K562 (cell line): Measurements from ENCODE around the gene DENND1A. TPM values are rescaled to one million over a fixed set of nuclear protein-coding genes. Genes with fewer than 3 reads are reported as not detected.

Source experiments
- ATAC-seq: fragments of 200-7000 bp; cut with Tn5 transposase; 3 replicates; pipeline ENCODE4 v1.9.1; 2020; ENCODE audit warnings: moderate library complexity
- BruUV-seq: library from RNA; stranded (reverse); fragments of 400-500 nt; replicated peaks from 2 replicates; lab custom pipeline; 2021; lab: Mats Ljungman, UMichigan
- CTCF ChIA-PET: fragments of 300-600 bp; formaldehyde crosslinking; extraction: SDS; loops from one replicate; lab custom pipeline; 2021; ENCODE audit warnings: low intra/inter-chr PET ratio; lab: Yijun Ruan, JAX
- POLR2A ChIA-PET: fragments of 300-600, 350-650 bp; sonication (Branson Sonifier 250); formaldehyde crosslinking; extraction: SDS; loops from one replicate; lab custom pipeline; 2021; ENCODE audit warnings: antibody characterized with exemption, inconsistent platforms; lab: Yijun Ruan, JAX
- DNase-seq, 4 experiments: peaks; one replicate each; pipeline versions ENCODE4 v3.0.0 to v3.0.0-alpha.2; 2011 to 2018; ENCODE audit warnings: low spot score in 3 of 4, mixed read lengths in 3 of 4; ENCODE audit errors: extremely low read depth in 1 of 4
- FAIRE-seq: peaks from 2 replicates; lab custom pipeline; 2011; peaks lifted over from hg19 to GRCh38; lab: Jason Lieb, UNC
- H2AFZ ChIP-seq: 2 replicates; pipeline ENCODE4 v1.6.0; 2011; ENCODE audit warnings: low read depth, low read length, control low read depth, inconsistent platforms
- H3K27ac ChIP-seq: fragments of 200-600 bp; 3 replicates; pipeline ENCODE4 v1.8.0; 2011; ENCODE audit warnings: low read depth, mild to moderate bottlenecking, control low read depth, inconsistent platforms, low read length, moderate library complexity, mixed read lengths; ENCODE audit errors: extremely low read depth
- H3K27me3 ChIP-seq, 2 experiments: fragments of 300-600 bp in 1 of 2; 2 replicates in 1 of 2; 3 replicates in 1 of 2; pipeline versions ENCODE4 v1.6.0 to v1.8.0; 2011; ENCODE audit warnings: inconsistent platforms in 2 of 2, low read length in 2 of 2, mild to moderate bottlenecking in 1 of 2, mixed read lengths in 1 of 2, moderate library complexity in 1 of 2; ENCODE audit not compliant: control insufficient read depth in 2 of 2, insufficient read depth in 2 of 2
- H3K36me3 ChIP-seq: fragments of 300-600 bp; 3 replicates; pipeline ENCODE4 v1.8.0; 2011; ENCODE audit warnings: mild to moderate bottlenecking, low read length, inconsistent platforms; ENCODE audit not compliant: control insufficient read depth, insufficient read depth
- H3K4me1 ChIP-seq, 2 experiments: fragments of 200-600 bp in 1 of 2; replicated peaks in 1 of 2; 2 replicates in 1 of 2; 3 replicates in 1 of 2; pipeline versions ENCODE4 v1.5.1 to v1.8.0; 2011; ENCODE audit warnings: inconsistent platforms in 2 of 2, low read length in 2 of 2, mild to moderate bottlenecking in 1 of 2, mixed read lengths in 1 of 2, moderate library complexity in 1 of 2; ENCODE audit not compliant: control insufficient read depth in 2 of 2, insufficient read depth in 2 of 2
- H3K4me2 ChIP-seq: 2 replicates; pipeline ENCODE4 v1.6.1; 2011; ENCODE audit warnings: low read length, control low read depth, inconsistent platforms, mixed read lengths; ENCODE audit not compliant: insufficient read depth
- H3K4me3 ChIP-seq: fragments of 200-600 bp; sonication (generic), shearing (Covaris generic); 2 replicates; pipeline ENCODE4 v1.5.1; 2016; ENCODE audit warnings: control low read depth, inconsistent platforms
- H3K79me2 ChIP-seq: fragments of 200-600 bp; 3 replicates; pipeline ENCODE4 v1.8.0; 2011; ENCODE audit warnings: low read length, inconsistent platforms; ENCODE audit not compliant: control insufficient read depth, insufficient read depth
- H3K9ac ChIP-seq, 2 experiments: 2 replicates each; pipeline versions ENCODE4 v1.6.0 to v1.6.1; 2011; ENCODE audit warnings: low read depth in 2 of 2, low read length in 2 of 2, control low read depth in 1 of 2, inconsistent platforms in 1 of 2, mild to moderate bottlenecking in 1 of 2, mixed read lengths in 1 of 2; ENCODE audit not compliant: insufficient read depth in 1 of 2
- H3K9me1 ChIP-seq: one replicate; pipeline ENCODE4 v1.6.0; 2011; ENCODE audit warnings: inconsistent platforms, mild to moderate bottlenecking, low read length, moderate library complexity; ENCODE audit not compliant: control insufficient read depth, insufficient read depth
- H3K9me3 ChIP-seq: replicated peaks from 2 replicates; pipeline ENCODE4 v1.5.1; 2011; ENCODE audit warnings: low read depth, low read length, inconsistent platforms; ENCODE audit not compliant: control insufficient read depth, insufficient read depth
- H4K20me1 ChIP-seq: replicated peaks from 2 replicates; pipeline ENCODE4 v1.6.1; 2011; ENCODE audit warnings: low read length, inconsistent platforms, mixed read lengths; ENCODE audit not compliant: control insufficient read depth, insufficient read depth
- BACH1 ChIP-seq: fragments of 200-800 bp; sonication (Bioruptor generic); IDR thresholded peaks from 2 replicates; pipeline ENCODE4 v1.6.1; 2016; ENCODE audit warnings: missing genetic modification characterization, missing compliant biosample characterization
- CHD2 ChIP-seq: IDR thresholded peaks from 2 replicates; pipeline ENCODE4 v1.6.1; 2011; ENCODE audit warnings: low read depth, low read length
- CREM ChIP-seq: IDR thresholded peaks from 2 replicates; pipeline ENCODE4 v1.6.1; 2014; ENCODE audit warnings: antibody characterized with exemption, low read depth
- FOXK1 ChIP-seq: sonication (generic); formaldehyde crosslinking; IDR thresholded peaks from 2 replicates; pipeline ENCODE4 v1.8.0; 2022; ENCODE audit warnings: missing genetic modification reagents, mild to moderate bottlenecking, borderline replicate concordance
- FOXM1 ChIP-seq, 2 experiments: fragments of 450-650 bp in 1 of 2; sonication (generic) in 1 of 2; formaldehyde crosslinking in 1 of 2; IDR thresholded peaks; 2 replicates each; pipeline versions ENCODE4 v1.6.1 to v1.9.0; 2017 to 2022; ENCODE audit warnings: low read depth in 2 of 2, mild to moderate bottlenecking in 2 of 2, missing genetic modification reagents in 1 of 2, moderate library complexity in 1 of 2
- ILF3 ChIP-seq: fragments of 450-650 bp; IDR thresholded peaks from 2 replicates; pipeline ENCODE4 v1.6.1; 2018; ENCODE audit warnings: antibody characterized with exemption, mild to moderate bottlenecking, moderate library complexity, borderline replicate concordance
- KDM1A ChIP-seq, 2 experiments: fragments of 450-650 bp; IDR thresholded peaks; 2 replicates each; pipeline ENCODE4 v1.6.1; 2016; ENCODE audit warnings: mild to moderate bottlenecking in 2 of 2
- KHSRP ChIP-seq: fragments of 450-650 bp; IDR thresholded peaks from 2 replicates; pipeline ENCODE4 v1.6.1; 2017
- MECOM ChIP-seq: fragments of 250-450 bp; sonication (Bioruptor Pico); IDR thresholded peaks from 2 replicates; pipeline ENCODE4 v1.8.0; 2022; ENCODE audit warnings: inconsistent platforms
- MIER1 ChIP-seq: fragments of 450-650 bp; IDR thresholded peaks from 2 replicates; pipeline ENCODE4 v1.6.1; 2016; ENCODE audit warnings: antibody characterized with exemption, mild to moderate bottlenecking, low read depth
- NFE2 ChIP-seq: IDR thresholded peaks from 2 replicates; pipeline ENCODE4 v1.6.1; 2014; ENCODE audit warnings: antibody characterized with exemption, low read depth
- POLR2AphosphoS5 ChIP-seq: IDR thresholded peaks from 2 replicates; pipeline ENCODE4 v1.6.1; 2011; ENCODE audit warnings: mild to moderate bottlenecking, low read depth, low read length, moderate library complexity; ENCODE audit not compliant: control insufficient read depth, insufficient read depth
- ZNF445 ChIP-seq: fragments of 250-450 bp; sonication (Bioruptor Pico); IDR thresholded peaks from 2 replicates; pipeline ENCODE4 v1.4.0; 2020; ENCODE audit warnings: low read depth, mild to moderate bottlenecking, moderate library complexity
- ZNF830 ChIP-seq: fragments of 250-450 bp; sonication (Bioruptor Pico); IDR thresholded peaks from 2 replicates; pipeline ENCODE4 v1.5.0; 2021; ENCODE audit warnings: mild to moderate bottlenecking
- whole genome bisulfite sequencing: fragments of 100-300 bp; shearing (Covaris generic); methylation state at CpG from one replicate; pipeline ENCODE4 v1.1.6; 2016; ENCODE audit warnings: low coverage, mixed read lengths; ENCODE audit not compliant: insufficient coverage; ENCODE audit errors: missing lambda C conversion rate; 5-methylcytosine and 5-hydroxymethylcytosine counted together
- in situ Hi-C: fragments of 300-500 bp; cut with MboI; formaldehyde crosslinking; loops from 4 replicates; pipeline ENCODE4 v1.15.0; 2018; ENCODE audit warnings: inconsistent platforms, mixed read lengths
- intact Hi-C: fragments of 100-400 bp; cut with micrococcal nuclease; formaldehyde crosslinking; loops from 2 replicates; pipeline ENCODE4 v1.14.2; 2022
- polyA plus RNA-seq, 8 experiments: library from polyadenylated mRNA; depleted of rRNA in 4 of 8; stranded (reverse) in 5 of 8; unstranded in 3 of 8; fragments of >200 nt; fragmentation: Nextera tagmentation in 2 of 8; fragmentation: Illumina TruSeq in 1 of 8; extraction: Ambion mirVana in 2 of 8; extraction: Trizol in 1 of 8; gene quantifications; 2 replicates each; pipeline versions ENCODE4 v1.2.1 to v1.2.3, GENCODE V29; 2011 to 2014; ENCODE audit warnings: inconsistent platforms in 1 of 8, missing spikeins in 1 of 8
- total RNA-seq, 7 experiments: library from RNA; depleted of rRNA in 6 of 7; stranded (reverse); fragments of >200 nt in 6 of 7; fragmentation: Illumina TruSeq in 2 of 7; extraction: Trizol in 2 of 7; gene quantifications; 2 replicates each; pipeline versions ENCODE4 v1.2.1 to v1.2.3, GENCODE V29; 2011 to 2021; ENCODE audit warnings: low replicate concordance in 1 of 7
- TF ChIP-seq, protein P1 (sequence below), 3 experiments: IDR thresholded peaks in 2 of 3; conservative IDR thresholded peaks in 1 of 3; 2 replicates each; pipeline ENCODE4 v1.5.1; 2011 to 2012; ENCODE audit warnings: low read length in 3 of 3, mild to moderate bottlenecking in 3 of 3, control low read depth in 2 of 3, improper control_type of control experiment in 1 of 3, inconsistent platforms in 1 of 3, low read depth in 1 of 3, mixed read lengths in 1 of 3, moderate library complexity in 1 of 3; ENCODE audit not compliant: insufficient read depth in 2 of 3
- TF ChIP-seq, protein P2 (sequence below): fragments of 450-650 bp; IDR thresholded peaks from 2 replicates; pipeline ENCODE4 v1.6.1; 2016

The DENND1A gene
- total and polyA plus RNA-seq, 9 of the 15 experiments (the other 6 are each of a cell fraction or from before 2014, with no cell fraction given), result 7.6 to 29.5 (median 15.7) TPM

DNA sequence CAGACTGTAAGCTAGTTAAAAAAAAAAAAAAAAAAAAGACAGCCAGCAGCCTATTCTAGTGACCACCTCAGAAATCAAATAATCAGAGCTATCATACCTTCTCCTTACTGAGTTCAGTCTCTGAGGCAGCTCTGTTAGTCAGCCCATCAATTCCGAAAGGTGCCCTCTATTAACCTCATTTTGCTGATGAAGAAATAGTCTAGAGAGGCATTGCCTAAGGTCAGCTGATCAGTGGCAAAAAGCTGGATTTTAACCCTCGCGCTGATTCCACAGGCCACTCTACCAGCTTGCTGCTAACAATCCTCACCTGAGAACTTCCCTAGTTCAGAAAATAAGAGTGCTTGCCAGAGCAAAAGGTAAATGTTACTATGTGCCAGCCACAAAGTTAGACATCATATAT is 172.0 kb downstream of the DENND1A start:
- Histone ChIP-seq H3K9me3 (no peaks in the 10 kb centered on the region), H3K9me1 (no peaks in the 10 kb centered on the region), H3K4me3 (no peak overlapping the region)
- no peak for ATAC-seq
- no peak for TF ChIP-seq MIER1
- TF ChIP-seq, protein P1, sequence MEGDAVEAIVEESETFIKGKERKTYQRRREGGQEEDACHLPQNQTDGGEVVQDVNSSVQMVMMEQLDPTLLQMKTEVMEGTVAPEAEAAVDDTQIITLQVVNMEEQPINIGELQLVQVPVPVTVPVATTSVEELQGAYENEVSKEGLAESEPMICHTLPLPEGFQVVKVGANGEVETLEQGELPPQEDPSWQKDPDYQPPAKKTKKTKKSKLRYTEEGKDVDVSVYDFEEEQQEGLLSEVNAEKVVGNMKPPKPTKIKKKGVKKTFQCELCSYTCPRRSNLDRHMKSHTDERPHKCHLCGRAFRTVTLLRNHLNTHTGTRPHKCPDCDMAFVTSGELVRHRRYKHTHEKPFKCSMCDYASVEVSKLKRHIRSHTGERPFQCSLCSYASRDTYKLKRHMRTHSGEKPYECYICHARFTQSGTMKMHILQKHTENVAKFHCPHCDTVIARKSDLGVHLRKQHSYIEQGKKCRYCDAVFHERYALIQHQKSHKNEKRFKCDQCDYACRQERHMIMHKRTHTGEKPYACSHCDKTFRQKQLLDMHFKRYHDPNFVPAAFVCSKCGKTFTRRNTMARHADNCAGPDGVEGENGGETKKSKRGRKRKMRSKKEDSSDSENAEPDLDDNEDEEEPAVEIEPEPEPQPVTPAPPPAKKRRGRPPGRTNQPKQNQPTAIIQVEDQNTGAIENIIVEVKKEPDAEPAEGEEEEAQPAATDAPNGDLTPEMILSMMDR (IDR thresholded peaks at IDR 0.05 in 2 of 3, conservative IDR thresholded peaks at IDR 0.05 in 1 of 3; ENCODE audit: insufficient read depth in 2 of 3, low read depth in 1 of 3, low read length in 3 of 3), result no peak
- TF ChIP-seq BACH1 (tag), result no peak
- TF ChIP-seq CREM, result no peak
- TF ChIP-seq ZNF830 (CRISPR knock-in tag), result no peak
- TF ChIP-seq, protein P2, sequence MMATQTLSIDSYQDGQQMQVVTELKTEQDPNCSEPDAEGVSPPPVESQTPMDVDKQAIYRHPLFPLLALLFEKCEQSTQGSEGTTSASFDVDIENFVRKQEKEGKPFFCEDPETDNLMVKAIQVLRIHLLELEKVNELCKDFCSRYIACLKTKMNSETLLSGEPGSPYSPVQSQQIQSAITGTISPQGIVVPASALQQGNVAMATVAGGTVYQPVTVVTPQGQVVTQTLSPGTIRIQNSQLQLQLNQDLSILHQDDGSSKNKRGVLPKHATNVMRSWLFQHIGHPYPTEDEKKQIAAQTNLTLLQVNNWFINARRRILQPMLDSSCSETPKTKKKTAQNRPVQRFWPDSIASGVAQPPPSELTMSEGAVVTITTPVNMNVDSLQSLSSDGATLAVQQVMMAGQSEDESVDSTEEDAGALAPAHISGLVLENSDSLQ, result no peak
- TF ChIP-seq KDM1A (IDR thresholded peaks at IDR 0.05), result no peak
- TF ChIP-seq ZNF445, result no peak
- no peak for TF ChIP-seq POLR2AphosphoS5
- TF ChIP-seq MECOM, result no peak
- TF ChIP-seq FOXK1 (CRISPR knock-in tag), result no peak
- no peak for TF ChIP-seq KHSRP
- TF ChIP-seq ILF3, result no peak
- TF ChIP-seq NFE2, result no peak
- no peak for TF ChIP-seq FOXM1 (IDR thresholded peaks at IDR 0.05; ENCODE audit: low read depth)
- TF ChIP-seq FOXM1 (CRISPR knock-in tag; IDR thresholded peaks at IDR 0.05; ENCODE audit: low read depth), result no peak
- TF ChIP-seq CHD2, result no peak
- TF ChIP-seq, all 486 proteins: peak for 0
- Histone ChIP-seq H3K27me3 (no peaks in the 10 kb centered on the region), H3K9ac (no peak overlapping the region), H3K4me1 (no peaks in the 10 kb centered on the region), H4K20me1 (no peaks in the 10 kb centered on the region; the same call in 1 of the 2 replicates), H2AFZ (no peak overlapping the region), H3K4me2 (no peak overlapping the region), H3K27ac (no peak overlapping the region), H3K36me3 (peaks cover 7% of the 10 kb centered on the region; the same call in 1 of the 3 replicates), H3K79me2 (no peaks in the 10 kb centered on the region)
- in situ Hi-C loops (no loop called here), intact Hi-C loops (no loop called here)
- CTCF ChIA-PET, result no interaction called here
- POLR2A ChIA-PET, result no interaction called here
- BruUV-seq, result no TSS peak
- FAIRE-seq, result no peak
- DNase-seq, result no peak
- 95% methylated on average over 3 of the region's 3 CpGs for WGBS
